CD4-positive, alpha-beta T cell treated with Interleukin-12 subunit alpha and Interleukin-12 subunit beta, for 1 hour (primary cell): Measurements from ENCODE around the gene TEX53.
A peak's percentile ranks its signal among the peaks of the same experiment; 100 is the strongest.

Source experiments
- DNase-seq: peaks from one replicate; pipeline ENCODE4 v3.0.0-alpha.2; 2020

TEX53 gene

DNA sequence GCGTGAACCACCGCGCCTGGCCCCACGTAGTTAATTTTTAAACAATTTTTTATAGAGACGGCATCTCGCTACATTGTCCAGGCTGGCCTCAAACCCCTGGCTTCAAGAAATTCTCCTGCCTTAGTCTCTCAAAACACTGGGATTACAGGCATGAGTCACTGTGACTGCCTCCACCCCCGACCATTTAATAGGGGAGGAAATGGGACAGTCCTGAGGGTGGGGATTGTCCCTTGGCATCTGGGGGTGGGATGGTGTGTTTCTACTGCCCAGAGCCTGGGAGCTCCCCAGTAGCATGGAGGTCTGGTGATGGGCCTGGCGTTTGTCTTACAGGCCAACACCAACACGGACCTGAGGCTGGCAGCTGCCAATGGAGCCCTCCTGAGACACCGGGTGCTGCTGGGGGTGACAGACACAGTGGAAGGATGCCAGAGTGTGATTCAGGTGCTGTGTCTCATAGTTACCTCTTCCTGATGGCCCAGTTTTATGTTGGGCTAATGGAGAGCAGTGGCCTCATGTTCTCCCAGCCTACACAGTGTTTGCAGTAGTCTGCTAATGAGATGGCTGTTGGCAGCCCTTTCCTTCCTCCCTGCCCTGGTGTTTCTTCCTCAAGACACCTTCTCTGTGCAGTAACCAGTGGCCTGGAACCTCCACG lies 24.0 kb downstream of the TEX53 start:
- DNase-seq, result no peak

DNA sequence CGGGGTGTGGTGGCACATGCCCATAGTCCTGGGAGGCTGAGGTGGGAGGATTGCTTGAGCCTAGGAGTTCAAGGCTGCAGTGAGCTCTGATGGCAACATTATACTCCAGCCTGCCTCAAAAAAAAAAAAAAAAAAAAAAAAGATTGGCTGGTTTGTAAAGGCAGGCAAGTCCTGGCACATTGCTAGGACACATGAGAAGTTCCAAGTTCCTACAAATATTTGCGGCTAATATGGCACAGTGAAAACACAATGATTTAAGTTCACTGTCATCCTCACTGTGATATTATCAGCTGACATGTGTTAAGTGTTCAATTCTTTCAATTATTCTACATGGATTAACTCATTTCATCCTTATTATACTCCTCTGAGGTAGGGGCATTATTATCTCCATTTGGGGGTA lies 26.4 kb downstream of the TEX53 start:
- no peak for DNase-seq

GRCh38 chr9:114629563-114630090 lies 28.0 kb downstream of the TEX53 start:
- no peak for DNase-seq

- DNase-seq, result no peak
Measured at GRCh38 chr9:114627553-114627952, 30.1 kb downstream of the TEX53 start.

- no peak for DNase-seq
Measured at GRCh38 chr9:114626415-114627020, 31.1 kb downstream of the TEX53 start.

- no peak for DNase-seq
Measured at GRCh38 chr9:114624677-114625076, 32.9 kb downstream of the TEX53 start.

DNA sequence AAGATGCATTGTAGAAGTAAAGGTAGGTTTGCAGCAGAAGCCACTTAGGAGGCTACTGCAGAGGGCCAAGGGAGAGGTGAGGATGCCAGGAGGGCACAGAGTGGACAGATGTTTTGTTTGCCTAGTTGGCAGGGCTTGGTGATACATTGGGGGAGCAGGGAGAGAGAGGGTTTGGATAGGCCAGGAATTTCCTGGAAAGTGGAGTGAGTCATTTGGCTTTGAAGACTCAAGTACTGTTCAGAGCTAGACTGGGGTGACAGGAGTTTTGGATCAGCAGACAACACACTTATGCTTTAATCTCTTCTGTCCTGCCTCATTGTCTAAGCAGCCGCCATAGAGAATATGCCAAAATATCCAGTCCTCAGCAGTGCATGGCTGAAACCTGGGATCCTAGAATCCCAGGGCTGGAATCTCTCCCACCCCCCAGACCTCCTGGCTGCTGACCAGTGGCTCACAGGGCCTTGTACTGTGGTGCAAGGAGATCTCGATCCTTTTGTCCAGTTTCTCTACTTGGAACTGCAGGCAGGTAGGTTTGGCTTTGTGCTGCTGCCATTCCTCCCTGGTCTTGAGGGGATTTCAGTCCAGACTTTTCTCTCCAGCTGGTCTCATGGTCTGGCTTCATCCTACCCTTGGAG lies 35.5 kb downstream of the TEX53 start:
- no peak for DNase-seq

DNA sequence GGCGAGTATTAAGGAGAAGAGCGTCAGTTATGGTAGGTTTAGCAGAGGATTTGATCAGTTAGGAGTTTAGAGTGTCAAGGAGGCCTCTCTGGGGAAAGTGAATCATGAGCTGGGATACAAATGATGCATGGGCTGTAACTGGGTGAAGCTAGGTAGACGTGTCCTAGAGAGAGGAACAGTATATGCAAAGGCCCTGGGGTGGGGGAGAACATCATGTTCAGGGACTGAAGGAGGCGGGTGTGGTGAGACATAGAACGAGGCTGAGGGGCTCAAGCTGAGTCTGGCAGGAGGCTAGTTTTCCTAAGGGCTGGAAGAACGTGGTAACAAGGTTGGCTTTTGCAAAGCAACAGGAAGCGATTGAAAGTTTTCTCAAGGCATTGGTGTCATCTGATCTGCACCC lies 36.0 kb downstream of the TEX53 start:
- no peak for DNase-seq

DNA sequence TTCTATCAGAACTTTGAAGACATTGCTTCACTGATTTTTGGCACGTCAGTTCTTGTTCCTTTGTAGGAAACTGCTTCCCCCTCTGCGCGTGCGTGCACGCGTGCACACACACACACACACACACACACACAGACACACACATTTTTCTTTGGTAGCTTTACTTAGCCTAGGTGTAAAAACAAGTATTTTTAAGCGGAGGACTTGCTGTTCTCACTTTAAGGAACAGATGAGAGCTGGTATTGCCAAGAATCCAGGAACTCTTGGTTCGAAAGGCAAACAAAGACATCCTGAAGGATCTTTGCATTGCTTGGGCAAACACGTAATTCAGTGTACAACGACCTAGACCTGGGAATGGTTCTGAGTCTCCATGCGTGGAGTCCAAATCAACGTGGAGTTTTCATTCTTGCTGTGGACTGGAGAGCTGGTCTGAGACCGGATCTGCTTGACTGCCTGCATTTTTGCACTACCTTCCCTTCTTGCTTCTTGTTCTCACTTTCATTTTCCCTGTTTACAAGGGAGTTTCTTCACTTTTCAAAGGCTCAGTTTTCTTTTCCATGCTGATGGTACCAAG lies 38.3 kb downstream of the TEX53 start:
- peak; percentile 14 for DNase-seq

DNA sequence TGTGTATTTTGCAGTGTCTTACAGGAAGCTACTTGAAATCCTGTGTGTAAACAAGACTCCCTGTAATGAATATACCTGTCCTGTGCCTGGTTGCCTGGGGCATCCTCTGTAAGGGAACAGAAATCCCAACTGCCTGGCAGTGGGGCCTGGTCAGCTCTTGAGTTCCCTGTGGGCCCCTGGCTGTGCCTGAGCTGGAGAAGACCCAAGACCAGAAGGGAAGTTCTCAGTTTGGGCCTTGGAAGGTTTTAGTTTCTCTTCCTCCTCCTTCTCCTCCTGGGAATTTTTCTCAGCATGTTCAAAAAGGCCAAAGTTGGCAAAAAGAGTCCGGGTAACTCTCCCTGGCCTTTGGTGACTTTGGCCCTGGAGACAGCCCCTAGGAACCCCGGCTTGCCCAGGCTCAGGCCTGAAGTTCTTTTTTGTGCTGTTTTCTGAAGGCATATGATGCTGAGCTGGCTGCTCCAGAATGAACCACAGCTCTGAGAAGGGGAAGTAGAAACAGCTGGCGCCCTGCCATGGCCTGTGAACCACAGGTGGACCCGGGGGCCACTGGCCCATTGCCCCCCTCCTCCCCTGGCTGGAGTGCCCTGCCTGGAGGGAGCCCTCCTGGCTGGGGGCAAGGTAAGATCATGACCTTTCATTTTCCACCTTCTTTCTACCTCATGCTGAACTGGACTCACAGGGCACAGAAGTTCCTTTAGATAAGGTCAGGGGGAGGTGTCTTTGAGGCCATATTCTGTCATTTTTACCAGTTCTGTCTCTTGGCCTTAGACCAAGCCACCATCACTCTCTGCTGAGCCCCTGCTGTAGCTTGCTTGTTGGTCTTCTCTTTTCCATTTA lies 40.7 kb downstream of the TEX53 start:
- DNase-seq, result peak; percentile 17

- no peak for DNase-seq
Measured at GRCh38 chr9:114614373-114614772, 43.2 kb downstream of the TEX53 start.

DNA sequence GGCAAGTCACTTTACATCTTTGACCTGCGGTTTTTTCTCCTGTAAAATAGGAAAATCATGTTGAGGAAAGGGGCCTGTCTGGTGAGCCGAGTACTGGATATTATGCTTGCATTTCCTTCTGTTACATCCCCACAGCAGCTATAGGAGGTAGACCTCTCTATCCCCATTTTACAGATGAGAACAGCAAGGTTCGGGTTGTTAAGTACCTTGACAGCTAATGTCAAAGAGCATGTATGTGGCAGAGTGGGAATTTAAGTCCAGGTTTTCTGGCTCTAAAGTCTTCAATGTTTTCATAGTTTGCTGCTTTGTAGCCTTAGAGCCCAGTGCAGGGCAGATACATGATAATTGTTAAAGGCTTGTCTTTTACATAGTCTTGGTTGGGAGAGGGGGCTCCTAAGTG lies 43.7 kb downstream of the TEX53 start:
- no peak for DNase-seq

DNA sequence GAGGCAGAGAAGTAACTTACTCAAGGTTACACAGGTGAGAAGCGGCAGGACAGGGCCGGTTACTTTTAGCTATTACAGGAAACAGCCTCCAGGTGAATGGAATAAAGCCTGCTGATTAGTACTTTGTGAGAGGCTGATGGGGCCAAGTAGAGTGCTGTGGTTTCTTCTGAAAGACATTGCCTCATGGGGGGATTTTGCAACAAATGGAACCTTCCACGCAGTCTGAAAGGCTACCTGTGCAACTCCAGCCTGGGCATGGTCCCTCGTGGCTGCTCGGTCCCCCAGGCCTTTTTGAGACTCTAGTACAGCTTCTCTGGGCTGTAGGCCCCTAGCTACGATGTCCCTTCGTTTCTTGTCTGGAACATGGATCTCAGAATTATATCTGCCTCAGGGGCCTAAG lies 44.5 kb downstream of the TEX53 start:
- DNase-seq, result no peak

DNA sequence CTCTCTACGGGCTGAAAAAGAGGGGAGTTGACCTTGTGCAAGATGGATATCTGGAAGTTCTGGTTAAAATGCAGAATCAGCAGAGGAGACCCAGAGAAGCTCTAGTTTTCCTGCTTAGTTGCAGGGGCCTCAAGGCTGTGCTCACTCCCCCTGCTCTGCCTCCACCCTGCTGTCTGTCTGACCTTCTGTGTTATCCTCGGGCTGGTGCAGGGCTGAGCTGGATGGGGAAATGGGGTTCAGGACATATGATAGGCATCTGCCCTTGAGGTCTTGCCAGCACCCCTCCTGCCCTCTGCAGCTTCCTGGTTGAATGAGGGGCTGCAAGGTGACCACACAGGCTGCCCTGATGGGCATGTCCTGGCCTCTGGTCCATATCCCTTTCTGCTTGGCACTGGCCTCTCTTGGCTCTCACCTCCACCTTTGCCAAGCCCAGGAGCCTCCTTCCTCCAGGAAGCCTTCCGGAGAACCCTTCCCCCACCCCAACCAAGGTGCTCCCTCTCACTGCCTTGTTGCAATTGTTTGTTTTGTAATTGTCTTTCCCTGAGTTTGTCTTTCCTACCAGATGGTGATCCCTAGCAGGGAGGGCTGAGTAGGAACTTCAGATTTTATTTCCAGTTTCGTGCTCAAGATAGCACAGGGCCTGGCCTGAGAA lies 45.2 kb downstream of the TEX53 start:
- DNase-seq, result no peak

DNA sequence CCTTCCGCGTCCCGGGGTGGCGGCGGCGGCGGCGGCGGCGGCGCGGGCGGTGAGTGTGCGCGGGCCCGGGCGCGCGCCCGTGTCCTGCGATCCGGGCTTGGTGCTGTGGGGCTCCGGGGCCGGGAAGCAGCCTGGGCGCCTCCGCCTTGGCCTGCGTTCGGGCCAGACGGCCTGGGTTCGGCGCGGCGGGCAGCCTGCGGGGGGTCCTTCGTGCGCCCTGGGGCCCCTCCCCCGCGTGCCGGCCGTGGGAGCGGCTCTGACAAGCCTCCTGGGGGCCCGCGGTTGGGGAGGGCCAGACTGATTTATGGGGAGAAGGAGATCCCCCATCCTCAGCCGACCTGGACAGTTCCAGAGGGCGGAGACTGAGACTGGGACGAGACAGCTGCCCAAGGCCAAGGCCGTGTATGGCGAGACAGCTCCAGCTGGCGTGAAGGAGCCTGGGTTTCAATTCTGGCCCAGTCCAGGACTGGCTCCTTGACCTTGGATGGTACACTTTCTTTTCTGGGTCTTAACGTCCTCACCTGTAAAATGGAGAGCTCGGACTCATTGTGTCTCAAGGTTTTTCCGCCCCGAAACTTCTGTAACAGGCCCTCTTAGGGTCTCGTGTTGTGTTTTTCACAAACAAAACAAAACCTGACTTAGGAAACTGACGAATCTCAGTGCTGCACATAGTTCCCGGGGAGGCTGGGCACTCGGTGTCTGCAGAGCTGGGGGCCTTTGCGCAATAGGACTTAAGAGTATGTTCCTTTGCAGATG lies 45.9 kb downstream of the TEX53 start:
- no peak for DNase-seq

DNA sequence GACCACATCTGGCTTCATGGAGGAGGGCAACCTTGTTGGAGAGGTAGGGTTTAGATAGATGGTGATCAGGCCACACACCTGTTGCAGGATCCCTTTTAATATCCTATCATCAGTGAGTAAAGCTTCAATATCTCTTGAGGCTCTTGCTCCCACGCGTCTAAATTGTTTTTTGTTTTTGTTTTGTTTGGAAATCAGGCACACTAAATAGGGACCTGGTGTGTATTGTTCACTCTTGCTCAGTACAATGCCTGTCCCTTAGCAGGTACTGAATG lies 49.1 kb downstream of the TEX53 start:
- DNase-seq, result no peak

- no peak for DNase-seq
Measured at GRCh38 chr9:114607671-114608524, 49.7 kb downstream of the TEX53 start.

DNA sequence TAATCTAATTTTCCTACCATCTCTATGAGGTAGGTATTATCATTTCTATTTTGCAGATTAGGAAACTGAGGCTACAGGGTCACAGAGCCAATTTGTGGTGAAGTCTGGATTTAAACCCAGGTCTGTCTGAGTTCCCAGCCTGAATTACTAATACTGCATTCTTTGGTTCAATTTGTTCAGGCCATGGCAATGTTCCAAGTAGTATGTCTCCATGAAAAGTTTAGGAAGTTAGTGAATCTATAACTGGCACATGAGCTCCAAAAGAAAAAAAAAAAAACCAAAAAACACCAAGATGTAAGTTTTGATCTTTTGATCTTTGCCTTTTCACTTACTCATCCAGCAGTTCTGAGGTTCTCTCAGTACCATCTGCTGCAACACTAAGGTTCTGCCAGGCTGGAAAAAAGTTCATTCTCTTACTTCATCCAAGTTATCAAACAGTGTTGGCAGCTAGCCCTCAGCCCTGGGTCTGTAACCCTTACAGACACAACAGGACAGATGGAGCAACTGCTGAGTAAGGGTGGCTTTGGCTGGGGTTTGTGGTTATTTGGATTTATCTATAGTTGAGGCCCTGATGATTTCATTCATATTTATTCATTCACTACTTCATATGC lies 50.9 kb downstream of the TEX53 start:
- no peak for DNase-seq
